Measurements from ENCODE around the gene ALG14. TPM values are rescaled to one million over a fixed set of nuclear protein-coding genes. Genes with fewer than 3 reads are reported as not detected.

Gene ALG14
- total and polyA plus RNA-seq, 2 of the 4 experiments (the other 2 are of a cell fraction) = 1.7 to 2.0 TPM

DNA sequence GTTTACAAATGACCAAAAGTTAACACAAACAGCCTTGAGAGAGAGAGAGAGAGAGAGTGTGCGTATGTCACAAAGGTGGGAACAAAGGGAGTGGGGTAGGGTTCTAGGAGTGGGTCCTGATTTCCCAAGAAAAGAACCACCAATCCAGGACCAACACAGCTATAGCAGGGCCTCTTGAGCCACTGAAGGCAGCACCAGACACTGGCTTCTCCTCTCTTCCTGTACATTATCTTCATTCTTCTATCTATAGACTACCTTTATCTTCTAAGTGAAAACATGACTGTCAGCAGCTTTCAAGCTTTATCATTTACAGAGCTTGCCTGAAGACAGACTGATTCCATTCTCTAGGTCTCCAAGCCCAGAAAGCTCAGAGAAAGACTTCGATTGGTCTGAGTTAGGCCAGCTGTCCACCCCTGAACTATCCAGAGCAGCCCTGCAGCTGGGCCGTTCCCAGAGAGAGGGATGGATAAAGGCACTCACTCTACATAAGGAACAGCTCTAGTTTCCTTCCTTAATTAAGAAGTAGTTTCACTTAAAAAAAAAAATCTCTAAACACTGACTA lies 11.2 kb downstream of the ALG14 start:
- no peak overlapping the region for H3K23ac ChIP-seq (ENCODE audit: low read depth, low read length)
- no peak overlapping the region for H4K5ac ChIP-seq (ENCODE audit: low read depth, low read length)
- H2BK5ac ChIP-seq (ENCODE audit: low read depth, low read length, poor library complexity, severe bottlenecking) = no peak overlapping the region
- no peak overlapping the region for H4K91ac ChIP-seq (ENCODE audit: insufficient read depth, low read depth, low read length)
- H3K4me3 ChIP-seq (ENCODE audit: insufficient read depth, low read depth, low read length) = no peak overlapping the region
- no peak overlapping the region for H3K9ac ChIP-seq (ENCODE audit: low read depth, low read length)
- no peak overlapping the region for H3K56ac ChIP-seq (ENCODE audit: extremely low read depth, insufficient read depth, low read length)
- no peak overlapping the region for H2BK120ac ChIP-seq (ENCODE audit: low read depth, low read length)
- H2BK20ac ChIP-seq (ENCODE audit: low read depth, low read length) = no peak overlapping the region
- dilution Hi-C loops (cut with HindIII; ENCODE audit: low sequenced_read_pairs, unreplicated experiment) (no loop called here), intact Hi-C loops (cut with micrococcal nuclease) (no loop called here), in situ Hi-C loops (cut with MboI; ENCODE audit: low sequenced_read_pairs) (no loop called here)
- ChIA-PET CTCF (interaction anchor here (0.7 to 1.1 kb wide), 3 partner anchors 12 to 20 kb away, joined by 3 to 4 read pairs (median 3); partner anchors contain the start of gene ALG14), POLR2A (ENCODE audit: unreplicated experiment) (no interaction called here)
- H3K27ac ChIP-seq (ENCODE audit: insufficient read depth, low read length) = no peak overlapping the region
- no peak overlapping the region for H2AK5ac ChIP-seq (ENCODE audit: low read depth, low read length)
- H3K9me1 ChIP-seq (ENCODE audit: insufficient read depth, low read length) = peaks cover 2% of the 10 kb centered on the region; the same call in 1 of the 2 replicates
- H3K27me3 ChIP-seq (ENCODE audit: control insufficient read depth, insufficient read depth, low read length) = no peaks in the 10 kb centered on the region
- H4K20me1 ChIP-seq (ENCODE audit: insufficient read depth, low read length) = no peaks in the 10 kb centered on the region
- no peaks in the 10 kb centered on the region; the same call in 1 of the 2 replicates for H3K4me1 ChIP-seq (ENCODE audit: control insufficient read depth, insufficient read depth, low read length)
- H3K14ac ChIP-seq (replicated peaks; ENCODE audit: low read depth, low read length) = no peak overlapping the region
- WGBS, 2 experiments (ENCODE audit: extremely low coverage in 2 of 2, insufficient read length in 1 of 2) = no CpG with 5 or more reads among the region's 3 CpGs
- no peak overlapping the region for H2AK9ac ChIP-seq (replicated peaks; ENCODE audit: low read depth, low read length, poor library complexity)
- H3K36me3 ChIP-seq (ENCODE audit: control insufficient read depth, insufficient read depth, low read length) = no peaks in the 10 kb centered on the region
- BruUV-seq (replicated peaks) = no TSS peak
- ATAC-seq (ENCODE audit: low read depth) (no peak), DNase-seq (no peak)
- no peaks in the 10 kb centered on the region for H3K9me3 ChIP-seq (ENCODE audit: control insufficient read depth, insufficient read depth, low read length)
- H3K4ac ChIP-seq (ENCODE audit: low read depth, low read length) = no peak overlapping the region
- H4K8ac ChIP-seq (ENCODE audit: low read depth in 2 of 2, low read length in 2 of 2) = no peak overlapping the region
- no peak overlapping the region for H2BK15ac ChIP-seq (ENCODE audit: low read depth, low read length)
- no peak overlapping the region for H3K18ac ChIP-seq (ENCODE audit: low read depth, low read length)
- no peak overlapping the region for H3K4me2 ChIP-seq (ENCODE audit: low read depth, low read length)
- peaks cover 0 to 5% of the 10 kb centered on the region in 2 experiments; a peak in 2 of 4 replicates for H3K79me1 ChIP-seq (ENCODE audit: low read depth in 1 of 2, low read length in 2 of 2)
- H2AFZ ChIP-seq (replicated peaks; ENCODE audit: low read length, poor library complexity) = no peak overlapping the region
- TF ChIP-seq, protein P1, sequence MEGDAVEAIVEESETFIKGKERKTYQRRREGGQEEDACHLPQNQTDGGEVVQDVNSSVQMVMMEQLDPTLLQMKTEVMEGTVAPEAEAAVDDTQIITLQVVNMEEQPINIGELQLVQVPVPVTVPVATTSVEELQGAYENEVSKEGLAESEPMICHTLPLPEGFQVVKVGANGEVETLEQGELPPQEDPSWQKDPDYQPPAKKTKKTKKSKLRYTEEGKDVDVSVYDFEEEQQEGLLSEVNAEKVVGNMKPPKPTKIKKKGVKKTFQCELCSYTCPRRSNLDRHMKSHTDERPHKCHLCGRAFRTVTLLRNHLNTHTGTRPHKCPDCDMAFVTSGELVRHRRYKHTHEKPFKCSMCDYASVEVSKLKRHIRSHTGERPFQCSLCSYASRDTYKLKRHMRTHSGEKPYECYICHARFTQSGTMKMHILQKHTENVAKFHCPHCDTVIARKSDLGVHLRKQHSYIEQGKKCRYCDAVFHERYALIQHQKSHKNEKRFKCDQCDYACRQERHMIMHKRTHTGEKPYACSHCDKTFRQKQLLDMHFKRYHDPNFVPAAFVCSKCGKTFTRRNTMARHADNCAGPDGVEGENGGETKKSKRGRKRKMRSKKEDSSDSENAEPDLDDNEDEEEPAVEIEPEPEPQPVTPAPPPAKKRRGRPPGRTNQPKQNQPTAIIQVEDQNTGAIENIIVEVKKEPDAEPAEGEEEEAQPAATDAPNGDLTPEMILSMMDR (conservative IDR thresholded peaks at IDR 0.05; ENCODE audit: low read depth, low read length) = no peak
- no peak for TF ChIP-seq MXI1 (IDR thresholded peaks at IDR 0.05; ENCODE audit: borderline replicate concordance, low read depth, low read length)
- TF ChIP-seq MAFK (IDR thresholded peaks at IDR 0.05; ENCODE audit: low read depth, low read length) = no peak
- no peak for TF ChIP-seq RFX5 (IDR thresholded peaks at IDR 0.05; ENCODE audit: low read depth, low read length)
- TF ChIP-seq RCOR1 (IDR thresholded peaks at IDR 0.05; ENCODE audit: insufficient replicate concordance, low read length) = no peak
- TF ChIP-seq, protein P2, sequence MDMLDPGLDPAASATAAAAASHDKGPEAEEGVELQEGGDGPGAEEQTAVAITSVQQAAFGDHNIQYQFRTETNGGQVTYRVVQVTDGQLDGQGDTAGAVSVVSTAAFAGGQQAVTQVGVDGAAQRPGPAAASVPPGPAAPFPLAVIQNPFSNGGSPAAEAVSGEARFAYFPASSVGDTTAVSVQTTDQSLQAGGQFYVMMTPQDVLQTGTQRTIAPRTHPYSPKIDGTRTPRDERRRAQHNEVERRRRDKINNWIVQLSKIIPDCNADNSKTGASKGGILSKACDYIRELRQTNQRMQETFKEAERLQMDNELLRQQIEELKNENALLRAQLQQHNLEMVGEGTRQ (IDR thresholded peaks at IDR 0.05; ENCODE audit: low read depth, low read length) = no peak
- TF ChIP-seq NFE2L2 (IDR thresholded peaks at IDR 0.05; ENCODE audit: low read depth, low read length) = no peak
- TF ChIP-seq, protein P3, sequence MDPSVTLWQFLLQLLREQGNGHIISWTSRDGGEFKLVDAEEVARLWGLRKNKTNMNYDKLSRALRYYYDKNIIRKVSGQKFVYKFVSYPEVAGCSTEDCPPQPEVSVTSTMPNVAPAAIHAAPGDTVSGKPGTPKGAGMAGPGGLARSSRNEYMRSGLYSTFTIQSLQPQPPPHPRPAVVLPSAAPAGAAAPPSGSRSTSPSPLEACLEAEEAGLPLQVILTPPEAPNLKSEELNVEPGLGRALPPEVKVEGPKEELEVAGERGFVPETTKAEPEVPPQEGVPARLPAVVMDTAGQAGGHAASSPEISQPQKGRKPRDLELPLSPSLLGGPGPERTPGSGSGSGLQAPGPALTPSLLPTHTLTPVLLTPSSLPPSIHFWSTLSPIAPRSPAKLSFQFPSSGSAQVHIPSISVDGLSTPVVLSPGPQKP (IDR thresholded peaks at IDR 0.05; ENCODE audit: borderline replicate concordance, low read depth, low read length) = no peak
- no peak for TF ChIP-seq MAZ (IDR thresholded peaks at IDR 0.05; ENCODE audit: borderline replicate concordance, low read depth, low read length)
- no peak for TF ChIP-seq CHD1 (IDR thresholded peaks at IDR 0.05; ENCODE audit: low read depth, low read length)
- no peak for TF ChIP-seq RAD21 (IDR thresholded peaks at IDR 0.05; ENCODE audit: low read length)
- TF ChIP-seq CEBPB (IDR thresholded peaks at IDR 0.05; ENCODE audit: low read depth, low read length) = no peak
- no peak for TF ChIP-seq BHLHE40 (IDR thresholded peaks at IDR 0.05; ENCODE audit: low read depth, low read length)
- no peak for TF ChIP-seq SMC3 (IDR thresholded peaks at IDR 0.05; ENCODE audit: low read depth, low read length)
- TF ChIP-seq FOS (IDR thresholded peaks at IDR 0.05; ENCODE audit: low read depth, low read length) = no peak
- no peak for TF ChIP-seq POLR2A (IDR thresholded peaks at IDR 0.05; ENCODE audit: low read depth, low read length)
